Hematopoietic multipotent progenitor cell treated with erythropoietin and hydrocortisone succinate and interleukin-3 and kit ligand, for 8 days (in vitro differentiated cells): ENCODE data around the gene SDHD.

Source experiments
- DNase-seq: peaks from one replicate; pipeline ENCODE4 v3.0.0-alpha.2; 2015

Gene SDHD

GRCh38 chr11:112106070-112106469 is 19.4 kb downstream of the SDHD start:
- DNase-seq: no peak

GRCh38 chr11:112113539-112114457 is 27.1 kb downstream of the SDHD start:
- peak; percentile 65 for DNase-seq

- DNase-seq: no peak
These were observed 27.8 kb downstream of the SDHD start for GRCh38 chr11:112114460-112114859.

- no peak for DNase-seq
These were observed 28.7 kb downstream of the SDHD start for GRCh38 chr11:112115386-112115785.

- no peak for DNase-seq
These were observed 31.5 kb downstream of the SDHD start for GRCh38 chr11:112118176-112118575.

DNA sequence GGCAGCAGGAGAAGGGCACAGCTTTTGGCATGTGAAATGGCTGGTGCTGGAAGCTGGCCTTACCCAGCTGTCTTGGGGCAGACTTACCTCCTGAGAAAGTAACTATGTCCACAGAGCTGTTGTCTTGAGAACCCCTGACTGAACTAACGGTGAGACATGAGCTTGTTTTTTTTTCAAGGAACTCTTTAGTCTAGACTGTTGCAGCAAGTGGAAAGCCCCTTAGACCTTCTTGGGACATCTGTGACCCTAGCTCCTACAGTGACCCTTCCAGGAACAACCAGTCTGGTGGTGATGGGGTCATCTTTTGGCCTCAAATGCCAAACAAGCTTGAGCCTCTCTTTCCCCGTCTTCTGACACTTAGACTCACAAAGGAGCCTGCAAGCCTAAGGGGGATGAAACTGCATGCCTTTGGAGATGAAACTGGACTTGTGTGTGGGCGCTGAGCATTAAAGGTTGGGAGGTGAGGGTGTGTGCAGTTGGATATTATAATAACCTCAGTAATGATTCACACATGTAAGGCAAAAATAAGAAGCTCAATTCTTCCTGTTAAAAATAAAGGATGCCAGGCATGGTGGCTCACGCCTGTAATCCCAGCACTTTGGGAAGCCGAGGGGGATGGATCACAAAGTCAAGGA is 35.4 kb downstream of the SDHD start:
- DNase-seq: no peak

DNA sequence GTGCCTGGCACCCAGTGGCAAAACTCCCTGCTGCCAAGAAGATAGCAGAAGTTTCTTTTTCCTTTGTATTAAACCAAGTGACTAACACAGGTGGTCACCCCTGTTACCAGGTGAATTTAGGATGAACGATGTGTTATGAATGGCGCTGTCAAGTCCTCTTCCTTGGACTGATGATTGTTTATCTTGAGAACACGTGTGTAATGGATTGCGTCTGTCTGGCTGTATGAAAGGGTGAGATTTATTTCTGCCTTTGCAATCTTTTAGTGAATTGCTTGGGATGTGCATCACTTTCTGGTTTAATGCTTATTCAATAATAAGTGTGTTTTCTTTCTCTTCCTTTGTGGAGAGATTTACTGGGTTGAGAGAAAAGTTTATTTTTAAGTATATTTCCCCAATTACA is 36.5 kb downstream of the SDHD start:
- no peak for DNase-seq

DNA sequence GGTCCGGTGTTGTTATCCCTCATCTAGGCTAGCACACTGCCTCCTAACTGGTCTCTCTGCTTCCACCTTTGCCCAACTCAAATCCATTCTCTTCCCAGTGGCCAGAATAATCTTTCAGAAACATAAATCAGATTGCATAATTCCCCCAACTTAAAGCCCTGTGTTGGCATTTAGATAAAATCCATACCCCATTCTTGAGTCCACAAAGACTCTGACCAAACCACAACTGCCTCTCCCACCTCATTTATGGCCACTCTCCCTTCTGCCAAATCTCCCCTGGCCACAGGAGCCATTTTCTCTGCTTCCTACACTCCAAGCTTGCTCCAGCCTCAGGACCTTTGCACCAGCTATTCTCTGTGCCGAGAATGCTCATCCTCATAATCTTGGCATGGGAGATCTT is 40.4 kb downstream of the SDHD start:
- no peak for DNase-seq

- DNase-seq: peak; percentile 11
These were observed 41.9 kb downstream of the SDHD start for GRCh38 chr11:112128483-112129121.

DNA sequence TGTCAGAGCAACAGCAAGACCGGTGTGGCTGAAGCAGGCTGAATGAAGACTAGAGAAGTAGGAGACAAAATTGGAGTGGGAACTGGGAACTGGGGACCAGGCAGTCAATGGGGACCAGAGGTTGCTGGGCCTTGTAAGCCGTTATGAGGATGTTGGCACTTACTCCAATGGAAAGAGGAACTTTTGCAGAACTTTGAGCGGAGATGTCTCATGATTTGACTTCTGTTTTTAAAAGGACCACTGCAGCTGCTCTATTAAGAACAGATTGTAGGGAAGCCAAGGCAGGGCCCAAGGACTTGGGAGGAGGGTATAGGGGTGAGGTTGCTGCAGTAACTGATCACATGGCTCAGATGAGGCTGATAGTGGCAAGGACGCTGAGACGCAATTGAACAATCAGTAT is 43.0 kb downstream of the SDHD start:
- no peak for DNase-seq

GRCh38 chr11:112132737-112133136 is 46.1 kb downstream of the SDHD start:
- DNase-seq: no peak

GRCh38 chr11:112134473-112134872 is 47.8 kb downstream of the SDHD start:
- no peak for DNase-seq

GRCh38 chr11:112143597-112143996 is 56.9 kb downstream of the SDHD start:
- no peak for DNase-seq
